ENCODE results near the gene REEP3.

DNA sequence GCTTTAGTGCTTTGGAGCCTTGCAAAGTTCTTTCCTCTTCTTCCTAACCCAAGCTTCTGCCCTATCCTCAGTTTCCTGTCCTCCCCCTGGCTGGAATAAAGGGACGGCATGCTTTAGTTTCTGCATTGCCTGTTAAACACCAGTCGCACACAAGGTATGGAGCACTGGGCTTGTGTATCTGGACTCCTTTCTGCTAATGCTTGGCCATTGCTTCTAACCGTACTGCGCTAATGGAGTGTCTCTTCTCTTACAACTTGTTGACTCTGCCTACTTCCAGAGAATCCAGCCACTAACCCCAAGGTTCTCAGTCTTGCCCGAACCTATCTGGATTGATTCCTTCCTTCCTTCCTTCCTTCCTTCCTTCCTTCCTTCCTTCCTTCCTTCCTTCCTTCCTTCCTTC, 120.6 kb downstream of the REEP3 start:
- TF ChIP-seq SRF (IDR thresholded peaks at IDR 0.05; ENCODE audit: low read depth, low read length): no peak
- TF ChIP-seq, protein P1, sequence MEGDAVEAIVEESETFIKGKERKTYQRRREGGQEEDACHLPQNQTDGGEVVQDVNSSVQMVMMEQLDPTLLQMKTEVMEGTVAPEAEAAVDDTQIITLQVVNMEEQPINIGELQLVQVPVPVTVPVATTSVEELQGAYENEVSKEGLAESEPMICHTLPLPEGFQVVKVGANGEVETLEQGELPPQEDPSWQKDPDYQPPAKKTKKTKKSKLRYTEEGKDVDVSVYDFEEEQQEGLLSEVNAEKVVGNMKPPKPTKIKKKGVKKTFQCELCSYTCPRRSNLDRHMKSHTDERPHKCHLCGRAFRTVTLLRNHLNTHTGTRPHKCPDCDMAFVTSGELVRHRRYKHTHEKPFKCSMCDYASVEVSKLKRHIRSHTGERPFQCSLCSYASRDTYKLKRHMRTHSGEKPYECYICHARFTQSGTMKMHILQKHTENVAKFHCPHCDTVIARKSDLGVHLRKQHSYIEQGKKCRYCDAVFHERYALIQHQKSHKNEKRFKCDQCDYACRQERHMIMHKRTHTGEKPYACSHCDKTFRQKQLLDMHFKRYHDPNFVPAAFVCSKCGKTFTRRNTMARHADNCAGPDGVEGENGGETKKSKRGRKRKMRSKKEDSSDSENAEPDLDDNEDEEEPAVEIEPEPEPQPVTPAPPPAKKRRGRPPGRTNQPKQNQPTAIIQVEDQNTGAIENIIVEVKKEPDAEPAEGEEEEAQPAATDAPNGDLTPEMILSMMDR (IDR thresholded peaks at IDR 0.05; ENCODE audit: control extremely low read depth in 1 of 3, insufficient read depth in 1 of 3, low read depth in 1 of 3, low read length in 3 of 3): no peak
- TF ChIP-seq POLR2A (IDR thresholded peaks at IDR 0.05; ENCODE audit: control extremely low read depth in 1 of 2, low read depth in 2 of 2, low read length in 2 of 2): no peak

Measured in H1 (cell line).